Activated T-cell treated with anti-CD3 and anti-CD28 coated beads for 48 hours (primary cell): Measurements from ENCODE around the gene DPH7.
"Not testable (repeated sequence)": the region's sequence is repeated elsewhere in the genome, so short reads cannot be mapped to it uniquely, and the experiment has no call there.

Experiments
- DNase-seq: peaks from one replicate; pipeline ENCODE4 v3.0.0-alpha.2; 2020; ENCODE audit warnings: low read depth

DPH7 gene

GRCh38 chr9:137516144-137516917 is 62.4 kb downstream of the DPH7 start:
- no peak for DNase-seq

GRCh38 chr9:137515338-137515724 is 63.4 kb downstream of the DPH7 start:
- no peak for DNase-seq

- DNase-seq, result no peak
These were observed 63.9 kb downstream of the DPH7 start for GRCh38 chr9:137514691-137515337.

GRCh38 chr9:137513801-137514570 is 64.7 kb downstream of the DPH7 start:
- DNase-seq, result not testable (repeated sequence)

- DNase-seq, result not testable (repeated sequence)
These were observed 65.6 kb downstream of the DPH7 start for GRCh38 chr9:137513136-137513535.

GRCh38 chr9:137511758-137512463 is 66.8 kb downstream of the DPH7 start:
- DNase-seq, result no peak

- not testable (repeated sequence) for DNase-seq
These were observed 67.6 kb downstream of the DPH7 start for GRCh38 chr9:137511126-137511525.

GRCh38 chr9:137509198-137509597 is 69.5 kb downstream of the DPH7 start:
- DNase-seq, result no peak

- no peak for DNase-seq
These were observed 72.0 kb downstream of the DPH7 start for GRCh38 chr9:137506702-137507171.

GRCh38 chr9:137506274-137506673 is 72.5 kb downstream of the DPH7 start:
- DNase-seq, result no peak

- no peak for DNase-seq
These were observed 73.1 kb downstream of the DPH7 start for GRCh38 chr9:137505421-137506140.
